CD14-positive monocyte (primary cell): ENCODE measurements around the gene GZMB. TPM values are rescaled to one million over a fixed set of nuclear protein-coding genes. Genes with fewer than 3 reads are reported as not detected.

Experiments
- DNase-seq, 3 donors: peaks; one replicate each; pipeline ENCODE4 v3.0.0-alpha.2; 2011 to 2022
- H2AFZ ChIP-seq: 2 replicates; pipeline ENCODE4 v1.6.0; 2012; ENCODE audit warnings: mild to moderate bottlenecking, low read depth, low read length, inconsistent platforms; ENCODE audit not compliant: insufficient read depth, poor library complexity, severe bottlenecking
- H3K27ac ChIP-seq, 2 donors: 1 replicate in 1 of 2; 2 replicates in 1 of 2; pipeline ENCODE4 v1.5.1; 2012 to 2013; ENCODE audit warnings: low read length in 2 of 2, control low read depth in 1 of 2, inconsistent platforms in 1 of 2, low read depth in 1 of 2, mild to moderate bottlenecking in 1 of 2
- H3K27me3 ChIP-seq, 2 donors: one replicate each; pipeline versions ENCODE4 v1.6.0 to v1.6.1; 2011 to 2013; ENCODE audit warnings: low read length in 2 of 2; ENCODE audit not compliant: control insufficient read depth in 2 of 2, insufficient read depth in 2 of 2
- H3K36me3 ChIP-seq, 2 donors: replicated peaks in 1 of 2; 1 replicate in 1 of 2; 2 replicates in 1 of 2; pipeline versions ENCODE4 v1.5.1 to v1.6.1; 2012 to 2013; ENCODE audit warnings: low read length in 2 of 2, control low read depth in 1 of 2, inconsistent platforms in 1 of 2, mild to moderate bottlenecking in 1 of 2; ENCODE audit not compliant: insufficient read depth in 2 of 2, control insufficient read depth in 1 of 2
- H3K4me1 ChIP-seq, 2 donors: 1 replicate in 1 of 2; 2 replicates in 1 of 2; pipeline versions ENCODE4 v1.5.1 to v1.6.1; 2012 to 2013; ENCODE audit warnings: low read length in 2 of 2, control low read depth in 1 of 2, inconsistent platforms in 1 of 2, mild to moderate bottlenecking in 1 of 2, moderate library complexity in 1 of 2; ENCODE audit not compliant: insufficient read depth in 2 of 2, control insufficient read depth in 1 of 2
- H3K4me2 ChIP-seq: replicated peaks from 2 replicates; pipeline ENCODE3; 2012; ENCODE audit warnings: low read length, moderate library complexity, mild to moderate bottlenecking; ENCODE audit not compliant: poor library complexity, severe bottlenecking; ENCODE audit errors: extremely low read depth
- H3K4me3 ChIP-seq, 3 experiments: fragments of 200-600 bp in 1 of 3; sonication (generic) in 1 of 3; replicated peaks in 1 of 3; 1 replicate in 2 of 3; 2 replicates in 1 of 3; pipeline ENCODE4 v1.5.1; 2011 to 2013; ENCODE audit warnings: low read length in 3 of 3, mild to moderate bottlenecking in 3 of 3, control low read depth in 2 of 3, low read depth in 2 of 3, inconsistent platforms in 1 of 3, moderate library complexity in 1 of 3
- H3K79me2 ChIP-seq: 2 replicates; pipeline ENCODE4 v1.6.0; 2012; ENCODE audit warnings: mild to moderate bottlenecking, control low read depth, inconsistent platforms, low read length, moderate library complexity; ENCODE audit not compliant: insufficient read depth
- H3K9ac ChIP-seq: 2 replicates; pipeline ENCODE4 v1.6.0; 2017; ENCODE audit warnings: low read length, mild to moderate bottlenecking; ENCODE audit not compliant: insufficient read depth, poor library complexity, severe bottlenecking
- H3K9me3 ChIP-seq, 2 donors: replicated peaks in 1 of 2; 1 replicate in 1 of 2; 2 replicates in 1 of 2; pipeline versions ENCODE4 v1.5.1 to v1.6.1; 2012 to 2013; ENCODE audit warnings: low read length in 2 of 2, control low read depth in 1 of 2; ENCODE audit not compliant: control insufficient read depth in 1 of 2, insufficient read depth in 1 of 2
- H4K20me1 ChIP-seq: 2 replicates; pipeline ENCODE4 v1.6.0; 2012; ENCODE audit warnings: mild to moderate bottlenecking, low read length, control low read depth, moderate library complexity; ENCODE audit not compliant: insufficient read depth
- H3K27ac Mint-ChIP-seq, 7 donors: one replicate each; pipeline ENCODE4 v1.8.0; 2020; ENCODE audit warnings: mild to moderate bottlenecking in 7 of 7, mixed read lengths in 7 of 7, moderate library complexity in 6 of 7, inconsistent platforms in 2 of 7
- H3K27me3 Mint-ChIP-seq, 3 donors: one replicate each; pipeline ENCODE4 v1.8.0; 2021 to 2022; ENCODE audit warnings: low read depth in 3 of 3, mild to moderate bottlenecking in 3 of 3, mixed read lengths in 3 of 3, moderate library complexity in 3 of 3, inconsistent platforms in 1 of 3
- H3K36me3 Mint-ChIP-seq, 2 donors: one replicate each; pipeline ENCODE4 v1.8.0; 2020; ENCODE audit warnings: mixed read lengths in 2 of 2, inconsistent platforms in 1 of 2, mild to moderate bottlenecking in 1 of 2
- H3K4me1 Mint-ChIP-seq: one replicate; pipeline ENCODE4 v1.8.0; 2020; ENCODE audit warnings: mild to moderate bottlenecking, mixed read lengths
- H3K4me3 Mint-ChIP-seq, 2 donors: one replicate each; pipeline ENCODE4 v1.8.0; 2020; ENCODE audit warnings: mild to moderate bottlenecking in 2 of 2, mixed read lengths in 2 of 2, moderate library complexity in 1 of 2
- H3K9me3 Mint-ChIP-seq, 7 donors: one replicate each; pipeline ENCODE4 v1.8.0; 2020 to 2022; ENCODE audit warnings: mixed read lengths in 7 of 7, mild to moderate bottlenecking in 6 of 7, moderate library complexity in 6 of 7, inconsistent platforms in 2 of 7
- CTCF ChIP-seq: fragments of 200-600 bp; IDR thresholded peaks from one replicate; pipeline ENCODE4 v1.8.0; 2022; ENCODE audit warnings: antibody characterized with exemption, mild to moderate bottlenecking
- WGBS: methylation state at CpG from one replicate; pipeline ENCODE4 v1.1.5; 2013; ENCODE audit warnings: missing lambda C conversion rate; ENCODE audit not compliant: insufficient coverage; 5-methylcytosine and 5-hydroxymethylcytosine counted together
- intact Hi-C, 2 donors: fragments of 100-400 bp; cut with micrococcal nuclease; formaldehyde crosslinking; loops; one replicate each; pipeline versions ENCODE4 v1.15.0 to v1.15.1; 2023
- polyA plus RNA-seq, 3 donors: library from polyadenylated mRNA; depleted of rRNA in 1 of 3; unstranded in 2 of 3; stranded (reverse) in 1 of 3; fragments of 300-500 nt in 2 of 3; fragments of >200 nt in 1 of 3; fragmentation: Illumina TruSeq in 2 of 3; gene quantifications; 1 replicate in 2 of 3; 2 replicates in 1 of 3; pipeline ENCODE4 v1.2.3, GENCODE V29; 2012 to 2021

GZMB gene
- polyA plus RNA-seq, 3 donors, result 1.0 to 1.3 TPM; not detected in 1

- Mint-ChIP-seq H3K4me1 (peaks cover 2% of the 10 kb centered on the region), H3K27ac (peak overlapping the region in 1 of 7 donors; percentile 65), H3K27me3 (peaks cover 0 to 3% (median 2%) of the 10 kb centered on the region in 3 donors), H3K9me3 (peaks cover 0 to 4% (median 0%) of the 10 kb centered on the region in 7 donors), H3K36me3 (no peaks in the 10 kb centered on the region), H3K4me3 (no peak overlapping the region)
- H3K4me3 ChIP-seq, result no peak overlapping the region
- no peak for TF ChIP-seq CTCF
- H3K79me2 ChIP-seq, result no peaks in the 10 kb centered on the region
- no peaks in the 10 kb centered on the region for H3K36me3 ChIP-seq
- DNase-seq, result no peak
- H3K4me2 ChIP-seq, result no peak overlapping the region
- H3K9me3 ChIP-seq, result no peaks in the 10 kb centered on the region
- no CpG with 5 or more reads among the region's 6 CpGs for WGBS
- H4K20me1 ChIP-seq, result no peaks in the 10 kb centered on the region
- no peak overlapping the region for H3K9ac ChIP-seq
- no peaks in the 10 kb centered on the region for H3K4me1 ChIP-seq
- intact Hi-C loops, result no loop called here
- H3K27ac ChIP-seq, result no peak overlapping the region
- H3K27me3 ChIP-seq, result no peaks in the 10 kb centered on the region
- no peak overlapping the region for H2AFZ ChIP-seq
Observed at GRCh38 chr14:24629521-24629920, 4.5 kb downstream of the GZMB start.

GRCh38 chr14:24613747-24614146, 20.2 kb downstream of the GZMB start:
- H3K27me3 Mint-ChIP-seq, result peaks cover 0 to 2% (median 0%) of the 10 kb centered on the region in 3 donors
- peak overlapping the region in 1 of 7 donors; percentile 0 for H3K27ac Mint-ChIP-seq
- Histone ChIP-seq H2AFZ (no peak overlapping the region), H3K9ac (no peak overlapping the region), H3K27ac (no peak overlapping the region), H3K9me3 (peaks cover 0 to 4% of the 10 kb centered on the region in 2 donors), H3K4me1 (peaks cover 5 to 6% of the 10 kb centered on the region in 2 donors), H3K4me3 (no peak overlapping the region), H3K79me2 (no peaks in the 10 kb centered on the region), H3K27me3 (no peaks in the 10 kb centered on the region), H3K36me3 (no peaks in the 10 kb centered on the region), H4K20me1 (no peaks in the 10 kb centered on the region), H3K4me2 (no peak overlapping the region)
- H3K36me3 Mint-ChIP-seq, result no peaks in the 10 kb centered on the region
- peaks cover 0 to 10% (median 3%) of the 10 kb centered on the region in 7 donors for H3K9me3 Mint-ChIP-seq
- H3K4me3 Mint-ChIP-seq, result no peak overlapping the region
- peaks cover 19% of the 10 kb centered on the region for H3K4me1 Mint-ChIP-seq
- WGBS, result no CpG with 5 or more reads among the region's 2 CpGs
- DNase-seq, result no peak
- TF ChIP-seq CTCF, result no peak
- intact Hi-C loops, result no loop called here
